ENCODE results near the gene PDE6H.

The PDE6H gene

DNA sequence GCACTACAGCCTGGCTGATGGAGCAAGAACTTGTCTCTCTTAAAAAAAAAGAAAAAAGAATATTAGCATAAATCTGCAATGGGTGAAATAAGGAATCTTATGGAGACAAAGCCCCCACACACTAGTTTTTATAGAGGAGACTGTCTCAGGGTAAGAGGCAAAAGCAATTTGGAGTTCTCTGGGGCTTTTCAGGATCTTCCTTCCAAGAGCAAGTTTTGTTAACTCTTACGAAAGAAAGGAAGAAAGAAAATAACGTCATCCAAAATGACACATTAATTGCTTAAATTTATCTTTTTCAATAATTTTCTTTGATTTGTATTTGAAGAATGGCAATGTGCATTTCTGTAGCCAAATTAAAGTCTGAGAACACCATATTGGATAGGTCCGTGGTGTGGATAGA is 3.8 kb downstream of the PDE6H start:
- DNase-seq, result no peak

GRCh38 chr12:14979468-14979867 is 6.6 kb downstream of the PDE6H start:
- DNase-seq, result no peak

DNA sequence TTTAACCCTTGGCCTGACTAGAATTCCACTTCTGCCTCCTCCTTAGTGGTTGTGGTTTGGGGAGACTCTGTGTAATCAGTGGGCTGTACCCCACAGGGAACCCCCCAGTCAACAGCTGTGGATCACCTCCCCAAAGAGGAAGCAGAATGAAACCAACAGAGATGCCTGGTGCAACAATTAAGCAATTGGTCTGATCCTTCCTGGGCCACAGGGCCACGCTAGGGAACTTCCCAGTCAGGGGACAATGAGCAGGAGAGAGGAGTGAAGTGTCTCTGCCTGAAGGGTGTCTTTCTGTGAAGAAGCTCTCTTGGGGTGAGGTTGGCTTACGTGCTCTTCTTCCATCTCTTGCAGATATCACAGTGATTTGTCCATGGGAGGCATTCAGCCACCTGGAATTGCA is 8.2 kb downstream of the PDE6H start:
- DNase-seq, result no peak

DNA sequence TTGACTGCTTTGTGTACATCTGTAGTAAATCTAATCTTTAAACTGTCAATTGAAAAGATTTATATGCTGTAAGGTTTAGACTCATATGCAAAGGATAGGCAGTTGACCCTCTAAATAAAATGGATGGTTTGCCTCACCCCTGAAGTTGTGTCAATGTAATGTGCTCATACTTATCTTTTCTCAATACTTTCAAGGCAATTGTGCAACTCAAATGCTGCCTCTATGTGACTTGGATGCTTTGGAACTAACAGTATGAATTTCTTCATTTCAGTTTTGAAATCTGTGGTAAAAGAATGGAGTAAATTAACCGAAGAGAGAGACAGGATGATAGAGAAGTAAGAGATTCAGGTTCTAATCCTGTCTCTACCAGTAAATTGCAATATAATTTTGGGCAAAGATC is 9.7 kb downstream of the PDE6H start:
- DNase-seq, result no peak

DNA sequence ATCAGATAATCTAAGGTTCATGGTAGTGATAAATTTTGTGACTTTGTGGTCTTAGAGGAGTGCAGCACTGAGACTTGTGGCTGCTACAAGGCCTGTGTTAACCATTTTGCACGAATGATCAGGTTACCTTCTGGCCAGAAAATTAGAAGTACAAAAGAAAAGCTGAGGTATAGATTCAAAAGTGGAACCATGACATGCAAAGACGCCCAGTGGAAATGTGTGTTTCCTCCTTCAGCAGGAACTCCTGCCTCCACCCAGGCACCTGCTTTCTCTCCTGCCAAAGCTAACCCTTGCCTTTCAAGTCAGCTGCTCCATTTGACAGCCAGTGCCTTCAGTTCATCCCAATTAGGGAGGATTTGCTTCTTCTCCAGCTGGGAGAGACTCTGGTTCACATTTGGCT is 10.1 kb downstream of the PDE6H start:
- DNase-seq, result peak; percentile 25

DNA sequence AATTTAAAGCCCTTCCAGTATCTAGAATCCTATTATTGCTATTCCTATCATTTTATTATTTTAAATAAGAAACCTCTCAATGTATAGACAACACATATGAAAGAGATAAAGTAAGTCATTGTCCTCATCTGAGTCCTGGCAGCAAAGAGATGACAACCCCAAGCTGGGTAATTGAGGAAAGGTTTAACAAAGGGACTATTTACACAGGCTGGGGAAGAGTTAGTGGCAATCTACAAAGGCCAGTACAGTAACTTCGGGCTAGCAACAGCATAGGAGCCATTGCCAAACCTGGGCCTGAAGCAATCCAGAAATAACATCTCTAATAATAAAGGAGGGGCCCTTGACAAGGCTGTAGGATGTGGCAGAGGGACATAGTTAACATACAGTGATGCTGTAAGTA is 11.2 kb downstream of the PDE6H start:
- DNase-seq, result no peak

DNA sequence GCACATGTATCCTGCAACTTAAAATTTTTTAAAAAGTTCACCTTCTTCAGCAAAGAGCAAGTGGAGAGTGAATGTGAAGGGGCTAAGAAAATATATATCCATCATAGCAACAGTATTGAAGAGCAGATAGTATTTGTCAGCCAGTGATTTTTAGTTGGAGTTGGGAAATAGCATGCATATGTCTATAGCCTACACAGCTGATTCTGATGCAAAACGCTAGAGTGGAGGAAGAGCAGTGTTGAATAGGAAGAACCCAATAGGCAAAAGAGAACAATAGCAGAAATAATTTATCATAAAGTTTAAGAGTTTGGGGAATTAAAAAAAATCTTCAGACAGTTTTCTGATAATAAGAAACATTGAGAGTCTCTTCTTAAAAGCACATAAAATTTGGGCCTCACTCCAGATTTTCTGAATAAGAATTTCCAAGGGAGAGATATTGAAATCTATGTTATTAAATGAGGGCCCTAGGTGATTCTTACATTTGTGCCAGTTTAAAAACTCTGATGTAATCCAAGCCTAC is 12.0 kb downstream of the PDE6H start:
- no peak for DNase-seq

GRCh38 chr12:14986449-14986848 is 13.6 kb downstream of the PDE6H start:
- DNase-seq, result no peak

DNA sequence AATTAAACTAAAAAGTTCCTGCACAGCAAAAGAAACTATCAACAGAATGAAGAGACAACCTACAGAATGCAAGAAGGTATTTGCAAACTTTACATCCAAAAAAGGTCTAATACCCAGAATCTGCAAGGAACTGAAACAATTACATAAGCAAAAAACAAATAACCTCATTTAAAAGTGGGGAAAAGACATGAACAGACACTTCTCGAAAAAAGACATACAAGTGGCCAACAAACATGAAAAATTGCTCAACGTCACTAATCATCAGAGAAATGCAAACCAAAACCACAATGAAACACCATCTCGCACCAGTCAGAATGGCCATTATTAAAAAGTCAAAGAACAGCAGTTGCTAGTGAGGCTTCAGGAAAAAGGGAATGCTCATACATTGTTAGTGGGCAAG is 15.2 kb downstream of the PDE6H start:
- DNase-seq, result no peak

- DNase-seq, result no peak
Observed at GRCh38 chr12:14989790-14990189, 16.9 kb downstream of the PDE6H start.

DNA sequence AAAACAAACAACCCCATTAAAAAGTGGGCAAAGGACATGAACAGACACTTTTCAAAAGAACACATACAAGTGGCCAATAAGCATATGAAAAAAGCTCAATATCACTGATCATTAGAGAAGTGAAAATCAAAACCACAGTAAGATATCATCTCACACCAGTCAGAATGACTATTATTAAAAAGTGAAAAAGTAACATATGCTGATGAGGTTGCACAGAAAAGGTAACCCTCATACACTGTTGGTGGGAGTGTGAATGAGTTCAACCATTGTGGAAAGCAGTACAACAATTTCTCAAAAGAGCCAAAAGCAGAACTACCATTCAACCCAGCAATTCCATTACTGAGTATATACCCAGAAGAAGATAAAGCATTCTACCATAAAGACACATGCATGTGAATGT is 18.2 kb downstream of the PDE6H start:
- no peak for DNase-seq

DNA sequence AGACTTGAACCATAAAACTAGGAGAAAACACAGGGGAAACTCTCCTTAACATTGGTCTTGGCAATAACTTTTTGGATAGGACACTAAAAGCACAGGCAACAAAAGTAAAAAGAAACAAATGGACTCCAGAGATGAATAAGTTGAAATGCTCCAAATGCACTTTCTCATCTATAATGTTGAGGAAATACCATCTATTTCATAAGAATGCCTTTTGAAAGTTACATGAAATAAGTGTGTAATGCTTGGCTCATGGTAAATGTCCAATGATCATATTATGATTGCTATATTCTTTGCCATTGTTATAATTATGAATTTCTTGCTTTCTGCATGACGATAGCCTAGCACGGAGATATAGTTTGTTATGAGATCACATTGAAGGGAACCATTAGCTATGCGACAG is 19.8 kb downstream of the PDE6H start:
- DNase-seq, result no peak

DNA sequence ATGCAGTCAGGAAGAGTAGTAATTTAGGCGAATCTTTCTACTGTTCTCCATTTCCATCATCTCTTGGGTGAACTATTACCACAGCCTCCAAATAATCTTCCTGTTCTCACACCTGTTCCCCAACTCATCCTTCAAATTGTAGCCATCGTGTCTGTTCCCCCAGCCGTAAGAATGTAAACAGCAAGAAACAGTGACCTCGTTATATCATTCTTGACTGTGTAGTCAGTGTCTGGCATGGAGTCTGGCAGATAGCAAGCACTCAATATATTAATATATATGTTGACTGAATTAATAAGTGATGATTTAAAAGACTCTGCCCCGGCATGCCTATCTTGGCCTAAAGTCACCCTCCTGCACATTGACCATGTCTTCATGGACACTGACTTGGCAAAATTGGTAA is 20.3 kb downstream of the PDE6H start:
- DNase-seq, result no peak

DNA sequence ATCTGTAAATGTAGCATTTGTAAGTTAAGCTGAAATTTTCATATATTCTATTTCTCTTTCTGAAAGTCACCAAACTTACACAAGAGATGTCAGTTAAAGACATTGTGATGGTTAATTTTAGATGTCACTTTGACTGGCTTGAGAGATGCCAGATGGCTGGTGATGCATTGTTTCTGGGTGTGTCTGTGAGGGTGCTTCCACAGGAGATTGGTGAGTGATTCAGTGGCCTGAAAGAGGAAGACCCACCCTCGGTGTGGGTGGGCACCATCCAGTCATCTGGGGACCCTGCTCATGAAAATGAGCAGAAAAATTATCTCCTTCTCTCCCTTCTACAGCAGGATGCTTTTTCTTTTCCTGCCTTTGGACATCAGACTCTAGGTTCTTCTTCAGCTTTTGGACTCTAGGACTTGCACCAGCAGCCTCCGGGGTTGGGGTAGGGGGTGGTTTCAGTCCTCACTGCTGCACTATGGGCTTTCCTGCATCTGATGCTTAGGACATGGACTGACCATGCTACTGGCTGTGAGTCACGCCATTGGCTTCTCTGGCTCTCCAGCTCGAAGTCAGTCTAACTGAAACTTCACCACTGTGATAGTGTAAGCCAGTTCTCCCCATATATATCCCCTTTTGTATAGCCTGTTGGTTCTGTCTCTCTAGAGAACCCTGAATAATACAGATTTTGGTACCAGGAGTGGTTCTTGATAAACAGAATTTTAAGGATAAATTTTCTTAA is 20.9 kb downstream of the PDE6H start:
- DNase-seq, result no peak

DNA sequence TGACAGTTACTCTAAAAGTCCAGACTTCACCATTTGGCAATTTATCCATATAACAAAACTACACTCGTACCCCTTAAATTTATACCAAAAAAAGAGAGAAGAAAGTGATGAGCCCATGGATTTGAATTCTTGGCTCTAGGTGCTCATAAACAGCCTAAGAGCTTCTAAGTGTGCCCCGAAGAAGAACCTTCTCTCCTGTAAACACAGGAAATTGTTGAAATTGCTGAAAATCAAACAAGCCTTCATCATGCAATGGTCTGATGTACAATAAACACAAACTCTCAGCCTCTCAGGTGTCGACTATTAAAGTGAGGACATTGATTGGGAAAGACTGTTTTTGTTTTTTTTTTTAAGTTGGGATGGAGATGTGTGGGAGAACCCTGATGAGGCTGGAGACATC is 21.8 kb downstream of the PDE6H start:
- no peak for DNase-seq

DNA sequence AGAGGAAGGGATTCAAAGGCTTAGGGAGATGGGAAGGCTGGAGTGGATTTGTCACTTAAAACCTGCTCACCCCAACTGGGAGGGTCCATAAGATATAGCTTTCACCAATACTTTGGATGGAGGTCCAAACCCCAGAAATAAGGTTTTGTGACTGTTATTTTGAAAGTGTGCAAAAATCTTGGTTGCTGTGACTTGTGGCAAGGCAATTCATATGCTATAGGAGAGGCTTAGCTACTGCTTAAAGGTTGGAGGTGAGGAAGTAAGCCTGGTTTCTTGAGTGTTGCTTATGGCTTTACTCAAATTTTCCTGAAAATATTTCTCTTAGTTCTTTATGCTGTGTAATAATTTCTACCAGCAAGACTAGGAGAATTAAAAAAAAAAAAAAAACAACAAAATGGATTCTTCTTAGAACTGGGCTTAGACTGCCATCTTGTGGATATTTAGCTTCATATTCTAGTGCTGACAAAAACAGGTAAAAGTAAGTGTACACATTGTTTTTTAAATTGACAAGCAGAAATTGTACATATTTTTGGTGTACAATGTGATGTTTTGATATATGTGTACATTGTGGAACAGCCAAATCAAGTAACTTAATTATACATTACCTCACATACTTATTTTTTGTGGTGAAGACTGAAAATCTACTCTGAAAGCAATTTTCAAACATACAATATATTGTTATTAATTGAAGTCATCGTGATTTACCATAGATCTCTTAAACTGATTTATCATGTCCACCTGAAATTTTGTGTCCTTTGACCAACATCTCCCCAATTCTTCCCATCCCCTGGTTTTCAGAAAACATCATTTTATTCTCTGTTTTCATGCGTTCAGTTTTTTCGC is 23.0 kb downstream of the PDE6H start:
- peak; percentile 76 for DNase-seq

- DNase-seq, result no peak
Observed at GRCh38 chr12:14997998-14998397, 25.2 kb downstream of the PDE6H start.

GRCh38 chr12:14999021-14999694 is 26.3 kb downstream of the PDE6H start:
- peak; percentile 43 for DNase-seq

DNA sequence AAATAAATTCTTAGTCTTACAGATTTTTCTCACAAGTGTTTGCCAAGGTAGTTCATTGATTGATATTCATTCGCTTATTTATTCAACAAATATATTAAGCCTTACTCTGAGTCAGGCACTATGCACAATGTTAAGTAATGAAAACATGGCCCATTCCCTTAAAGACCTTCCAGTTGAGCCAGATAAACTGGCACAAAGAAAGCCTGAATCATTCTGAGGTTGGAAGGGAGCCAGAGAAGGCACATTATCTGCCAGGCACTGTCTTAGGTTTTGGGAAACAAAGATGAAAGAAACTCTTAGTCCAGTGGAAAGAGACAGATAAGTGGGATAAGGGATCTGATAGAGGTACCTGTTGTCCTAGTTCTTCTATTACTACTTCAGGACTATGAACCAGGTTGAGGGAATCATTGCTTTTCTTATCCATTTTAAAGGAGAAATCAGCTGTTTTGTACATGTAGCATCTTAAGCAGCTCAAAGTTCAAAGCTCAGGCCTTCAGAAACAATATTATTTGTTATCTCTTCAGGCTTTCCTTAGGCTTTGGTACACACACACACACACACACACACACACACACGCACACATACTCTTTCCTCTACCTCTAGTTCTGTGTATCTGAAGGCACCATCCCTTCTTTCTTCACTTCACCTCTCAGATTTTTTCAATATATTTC is 27.0 kb downstream of the PDE6H start:
- peak; percentile 19 for DNase-seq

DNA sequence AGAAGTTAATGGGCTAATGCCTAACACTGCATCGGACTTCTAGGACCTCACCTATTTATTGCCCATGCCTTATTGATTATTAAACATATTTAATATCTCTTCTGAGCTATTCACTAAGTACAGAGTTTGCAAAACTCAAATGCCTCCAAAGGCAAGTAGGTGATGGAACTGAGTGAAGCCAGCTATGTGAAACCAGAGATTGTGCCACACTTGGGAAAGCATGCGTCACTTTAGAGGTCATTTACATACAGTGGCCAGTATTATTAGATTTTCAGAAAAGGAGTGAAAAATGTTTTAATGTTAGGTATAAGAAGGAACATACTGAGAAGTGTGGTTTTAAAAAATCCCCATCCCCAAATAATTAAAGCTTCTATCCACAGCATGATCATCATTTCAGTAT is 27.7 kb downstream of the PDE6H start:
- no peak for DNase-seq

GRCh38 chr12:15001733-15002382 is 29.0 kb downstream of the PDE6H start:
- peak; percentile 69 for DNase-seq

- no peak for DNase-seq
Observed at GRCh38 chr12:15004421-15004820, 31.6 kb downstream of the PDE6H start.

DNA sequence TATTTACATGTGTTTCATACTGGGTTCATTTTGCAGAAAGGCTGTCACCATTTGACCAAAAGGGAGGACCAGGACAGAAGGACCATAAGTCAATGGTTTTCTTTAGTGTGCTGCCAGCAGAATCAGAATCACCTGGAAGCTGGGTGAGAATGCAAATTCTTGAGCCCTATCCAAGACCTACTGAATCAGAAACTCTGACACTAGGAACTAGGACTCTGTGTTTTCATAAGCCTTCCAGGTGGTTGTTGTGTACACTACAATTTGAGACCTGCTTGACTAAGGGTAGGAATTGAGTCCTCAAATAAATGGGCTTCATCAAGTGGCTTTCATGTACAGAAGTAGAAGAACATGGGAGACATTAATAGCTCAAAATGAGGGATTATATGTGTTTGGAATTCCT is 32.2 kb downstream of the PDE6H start:
- no peak for DNase-seq
